ENCODE results near the gene GRK2.

The GRK2 gene

GRCh38 chr11:67301951-67302516 is 35.8 kb downstream of the GRK2 start:
- peak; percentile 87 for DNase-seq

DNA sequence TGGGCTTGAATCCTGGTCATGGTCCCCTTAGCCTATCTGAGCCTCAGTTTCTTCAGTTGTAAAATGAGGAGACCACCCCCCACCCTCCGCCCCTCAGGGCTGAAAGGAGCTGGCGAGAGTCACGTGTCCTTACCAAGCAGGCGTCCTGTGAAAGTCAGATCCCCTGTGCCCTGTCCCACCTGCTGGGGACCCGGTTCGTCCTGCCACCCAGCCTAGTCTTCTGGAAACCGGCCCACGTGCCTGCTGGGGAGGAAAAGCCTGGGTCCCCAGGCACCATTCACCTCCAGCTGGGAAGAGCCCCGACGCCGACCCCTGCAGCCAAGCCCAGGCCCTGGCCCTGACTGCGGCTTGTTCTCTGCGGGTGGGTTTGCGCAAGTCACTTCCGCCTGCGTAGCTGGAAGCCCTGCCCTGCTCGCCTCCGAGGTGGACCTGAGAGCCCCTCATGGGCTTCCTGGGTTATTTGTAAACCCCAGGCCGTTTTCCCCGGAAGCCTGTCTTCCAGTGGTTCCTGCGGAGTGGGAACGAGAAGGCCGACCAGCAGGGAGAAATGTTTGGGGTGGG is 36.4 kb downstream of the GRK2 start:
- DNase-seq, result peak; percentile 89

GRCh38 chr11:67303132-67303834 is 37.0 kb downstream of the GRK2 start, which contains the start of gene SSH3:
Gene SSH3 (plus strand): TSS chr11:67303530. CDS start chr11:67303626, 96 bp downstream.
- DNase-seq, result peak; percentile 96

DNA sequence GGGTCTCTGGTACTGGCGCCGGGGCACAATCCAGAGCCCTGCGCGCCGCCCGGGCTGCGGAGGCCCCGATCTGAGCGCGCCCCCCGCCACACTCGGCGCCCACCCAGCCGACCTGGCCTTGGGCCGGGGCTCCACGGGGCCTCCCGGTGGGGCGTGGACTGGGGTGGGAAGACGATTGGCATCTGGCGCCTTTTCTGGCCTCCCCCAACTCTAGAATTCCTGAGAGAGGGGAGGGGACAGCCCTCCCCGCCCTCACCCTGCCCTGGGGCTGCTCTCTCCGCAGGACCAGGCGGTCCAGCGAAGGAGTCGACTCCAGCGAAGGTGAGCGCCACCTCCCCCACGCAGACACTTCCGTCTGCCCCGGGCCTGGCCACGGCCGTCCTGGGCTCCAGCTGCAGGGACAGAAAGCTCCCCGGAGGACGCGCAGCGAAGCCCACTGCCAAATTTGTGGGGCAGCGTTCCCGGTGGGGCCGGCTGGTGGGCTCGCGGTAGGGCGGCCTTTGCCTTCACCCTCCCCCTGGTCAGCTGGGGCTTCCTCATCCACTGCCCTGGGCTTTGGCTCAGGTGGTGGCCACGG is 37.6 kb downstream of the GRK2 start:
- peak; percentile 77 for DNase-seq

GRCh38 chr11:67304511-67305113 is 38.3 kb downstream of the GRK2 start:
- DNase-seq, result peak; percentile 26

DNA sequence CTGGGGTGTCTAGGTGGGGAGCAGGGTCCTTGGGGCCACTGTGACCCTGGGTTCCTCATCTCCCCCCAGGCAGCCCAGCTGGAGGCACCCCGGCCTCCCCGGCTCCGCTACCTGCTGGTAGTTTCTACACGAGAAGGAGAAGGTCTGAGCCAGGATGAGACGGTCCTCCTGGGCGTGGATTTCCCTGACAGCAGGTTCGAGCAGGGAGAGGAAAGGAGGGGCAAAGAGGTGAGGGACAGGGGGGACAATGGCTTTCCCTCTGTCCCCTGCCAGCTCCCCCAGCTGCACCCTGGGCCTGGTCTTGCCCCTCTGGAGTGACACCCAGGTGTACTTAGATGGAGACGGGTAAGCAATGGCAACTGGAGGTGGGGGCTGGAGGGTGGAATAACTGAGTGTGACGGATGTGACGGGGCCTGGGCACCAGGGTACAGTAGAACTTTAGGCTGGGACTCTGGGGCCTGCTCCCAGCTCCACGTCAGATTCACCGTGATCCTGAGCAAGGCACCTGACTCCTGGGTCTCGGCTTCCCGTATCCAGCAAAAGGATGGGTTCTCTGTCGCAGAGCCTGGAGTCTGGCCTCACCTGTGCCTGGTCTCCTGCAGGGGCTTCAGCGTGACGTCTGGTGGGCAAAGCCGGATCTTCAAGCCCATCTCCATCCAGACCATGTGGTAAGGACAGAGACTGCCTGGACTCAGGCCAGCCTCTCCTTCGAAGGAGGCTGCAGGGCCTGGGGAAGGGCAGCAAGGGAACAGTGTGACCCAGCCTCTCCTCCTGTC is 40.7 kb downstream of the GRK2 start:
- DNase-seq, result no peak

DNA sequence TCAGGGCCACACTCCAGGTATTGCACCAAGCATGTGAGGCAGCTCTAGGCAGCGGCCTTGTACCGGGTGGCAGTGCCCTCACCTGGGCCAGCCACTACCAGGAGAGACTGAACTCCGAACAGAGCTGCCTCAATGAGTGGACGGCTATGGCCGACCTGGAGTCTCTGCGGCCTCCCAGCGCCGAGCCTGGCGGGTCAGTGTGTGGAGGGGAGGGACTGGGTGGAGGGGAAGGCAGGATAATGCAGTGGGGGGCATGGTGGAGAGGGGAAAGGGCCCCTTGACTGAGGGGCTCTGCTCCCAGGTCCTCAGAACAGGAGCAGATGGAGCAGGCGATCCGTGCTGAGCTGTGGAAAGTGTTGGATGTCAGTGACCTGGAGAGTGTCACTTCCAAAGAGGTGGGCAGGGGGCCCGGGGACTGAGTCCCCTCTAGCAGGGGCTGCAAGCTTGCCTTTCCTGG is 41.3 kb downstream of the GRK2 start:
- no peak for DNase-seq

DNA sequence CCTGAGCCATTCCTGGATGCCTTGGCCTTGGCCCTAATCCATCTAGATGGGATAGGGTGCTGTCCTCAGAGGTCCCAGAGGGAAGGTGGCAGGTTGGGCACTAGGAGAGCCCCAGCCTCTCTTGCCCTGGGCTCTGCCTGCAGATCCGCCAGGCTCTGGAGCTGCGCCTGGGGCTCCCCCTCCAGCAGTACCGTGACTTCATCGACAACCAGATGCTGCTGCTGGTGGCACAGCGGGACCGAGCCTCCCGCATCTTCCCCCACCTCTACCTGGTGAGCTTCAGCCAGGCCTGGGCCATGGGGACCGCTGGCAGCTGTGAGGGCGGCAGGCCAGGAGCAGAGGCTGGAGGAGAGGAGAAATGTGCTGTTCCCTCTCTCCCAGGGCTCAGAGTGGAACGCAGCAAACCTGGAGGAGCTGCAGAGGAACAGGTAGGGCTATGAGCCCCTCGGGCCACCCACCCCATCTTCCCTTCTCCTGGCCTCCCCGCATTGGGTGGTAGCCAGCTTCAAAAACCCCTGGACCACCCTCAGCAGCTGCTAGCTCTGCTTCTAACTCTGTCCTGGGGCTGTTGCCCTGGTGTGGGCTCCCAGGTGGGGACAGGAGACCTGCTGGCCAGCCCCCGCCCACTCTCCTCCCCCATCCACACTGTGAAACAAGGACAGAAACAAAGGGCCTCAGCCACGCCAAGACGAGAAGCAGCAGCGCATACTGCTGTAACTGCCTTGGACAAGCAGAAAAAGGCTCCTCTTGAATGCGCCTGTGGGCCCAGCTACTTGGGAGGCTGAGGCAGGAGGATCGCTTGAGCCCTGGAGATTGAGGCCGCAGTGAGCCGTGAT is 42.0 kb downstream of the GRK2 start:
- DNase-seq, result no peak

DNA sequence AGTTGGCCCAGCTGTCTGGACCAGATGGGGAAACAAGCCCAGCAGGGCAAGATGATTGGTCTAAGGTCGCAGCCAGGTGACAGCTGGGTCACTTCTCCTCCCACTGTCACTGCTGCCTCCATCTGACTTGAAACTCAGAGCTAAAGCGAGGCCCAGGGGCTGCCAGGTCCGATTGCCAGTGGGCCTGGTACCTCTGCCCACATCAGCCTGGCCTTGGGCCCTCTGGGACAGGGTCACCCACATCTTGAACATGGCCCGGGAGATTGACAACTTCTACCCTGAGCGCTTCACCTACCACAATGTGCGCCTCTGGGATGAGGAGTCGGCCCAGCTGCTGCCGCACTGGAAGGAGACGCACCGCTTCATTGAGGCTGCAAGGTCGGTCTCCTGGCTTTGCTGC is 42.9 kb downstream of the GRK2 start:
- no peak for DNase-seq

GRCh38 chr11:67309661-67310061 is 43.4 kb downstream of the GRK2 start:
- DNase-seq, result no peak

DNA sequence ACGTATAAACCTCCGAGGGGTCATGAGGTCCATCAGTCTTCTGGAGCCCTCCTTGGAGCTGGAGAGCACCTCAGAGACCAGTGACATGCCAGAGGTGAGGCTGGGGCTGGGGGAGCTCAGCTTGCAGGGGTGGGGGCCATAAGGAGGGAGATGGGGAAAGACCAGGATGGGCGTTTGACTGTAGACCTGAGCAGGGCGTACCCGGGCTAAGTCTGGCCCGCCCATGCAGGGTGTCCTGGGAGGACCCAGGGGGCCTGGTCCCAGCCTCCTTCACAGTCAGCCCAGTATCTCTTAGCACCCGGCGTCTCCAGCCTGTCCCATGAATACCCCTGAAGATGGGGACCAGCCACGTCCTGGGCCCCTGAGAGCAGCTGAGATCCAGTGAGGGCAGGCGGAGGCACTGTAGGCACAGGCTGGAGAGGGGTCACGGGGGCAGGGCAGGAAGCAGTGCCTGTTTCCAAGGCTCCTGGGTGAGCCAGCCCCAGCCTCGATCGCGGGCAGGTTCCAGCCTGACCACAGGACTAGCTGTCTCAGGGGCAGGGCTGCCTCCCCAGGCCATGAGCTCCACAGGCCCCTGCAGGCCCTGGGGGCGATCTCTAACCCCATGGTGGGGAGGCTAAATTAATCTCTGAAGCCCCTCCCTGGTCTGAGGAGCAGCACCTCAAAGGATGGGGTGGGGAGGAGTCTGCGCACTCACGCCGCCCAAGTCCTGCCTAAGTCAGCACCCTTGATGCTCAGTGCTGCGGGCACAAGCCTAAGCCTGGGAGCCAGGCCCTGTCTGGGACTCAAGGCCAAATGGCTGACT is 44.2 kb downstream of the GRK2 start:
- no peak for DNase-seq

GRCh38 chr11:67311051-67311555 is 44.8 kb downstream of the GRK2 start:
- DNase-seq, result no peak

DNA sequence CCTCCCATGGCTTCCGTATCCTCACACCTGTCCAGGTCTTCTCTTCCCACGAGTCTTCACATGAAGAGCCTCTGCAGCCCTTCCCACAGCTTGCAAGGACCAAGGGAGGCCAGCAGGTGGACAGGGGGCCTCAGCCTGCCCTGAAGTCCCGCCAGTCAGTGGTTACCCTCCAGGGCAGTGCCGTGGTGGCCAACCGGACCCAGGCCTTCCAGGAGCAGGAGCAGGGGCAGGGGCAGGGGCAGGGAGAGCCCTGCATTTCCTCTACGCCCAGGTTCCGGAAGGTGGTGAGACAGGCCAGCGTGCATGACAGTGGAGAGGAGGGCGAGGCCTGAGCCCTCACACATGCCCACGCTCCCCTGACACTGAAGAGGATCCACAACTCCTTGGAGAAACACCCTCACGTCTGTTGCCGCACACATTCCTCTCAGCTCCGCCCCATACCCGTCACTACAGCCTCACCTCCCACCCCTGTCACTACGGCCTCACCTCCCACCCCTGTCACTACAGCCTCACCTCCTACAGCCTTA is 45.3 kb downstream of the GRK2 start:
- DNase-seq, result no peak

- no peak for DNase-seq
Measured at GRCh38 chr11:67312187-67313021, 46.1 kb downstream of the GRK2 start.

DNA sequence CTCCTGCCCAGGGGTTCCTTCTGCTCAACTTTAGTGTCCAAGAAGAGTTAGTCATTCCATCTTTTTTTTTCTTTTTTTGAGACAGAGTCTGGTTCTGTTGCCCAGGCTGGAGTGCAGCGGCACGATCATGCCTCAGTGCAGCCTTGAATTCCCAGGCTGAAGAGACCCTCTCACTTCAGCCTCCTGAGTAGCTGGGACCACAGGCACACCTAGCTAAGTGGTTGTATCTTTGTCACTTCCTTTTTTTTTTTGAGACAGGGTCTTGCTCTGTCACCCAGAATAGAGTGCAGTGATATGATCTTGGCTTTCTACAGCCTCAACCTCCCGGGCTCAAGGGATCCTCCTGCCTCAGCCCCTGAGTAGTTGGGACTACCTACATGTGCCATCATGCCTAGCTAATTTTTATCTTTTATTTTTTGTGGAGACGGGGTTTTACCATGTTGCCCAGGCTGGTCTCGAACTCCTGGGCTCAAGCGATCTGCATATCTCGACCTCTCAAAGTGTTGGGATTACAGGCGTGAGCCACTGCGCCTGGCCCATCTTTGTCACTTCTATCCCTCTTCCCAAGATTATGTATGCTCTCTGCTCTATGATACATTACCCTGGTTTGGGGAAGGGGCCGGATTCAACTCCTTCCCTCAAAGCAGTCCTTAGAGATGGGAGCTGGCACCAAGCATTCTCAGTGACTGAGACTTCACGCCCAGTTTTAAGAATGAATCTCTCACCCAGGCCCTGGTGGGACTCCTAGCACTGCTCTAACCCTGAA is 47.0 kb downstream of the GRK2 start:
- no peak for DNase-seq

GRCh38 chr11:67314218-67314617 is 47.9 kb downstream of the GRK2 start:
- DNase-seq, result no peak

DNA sequence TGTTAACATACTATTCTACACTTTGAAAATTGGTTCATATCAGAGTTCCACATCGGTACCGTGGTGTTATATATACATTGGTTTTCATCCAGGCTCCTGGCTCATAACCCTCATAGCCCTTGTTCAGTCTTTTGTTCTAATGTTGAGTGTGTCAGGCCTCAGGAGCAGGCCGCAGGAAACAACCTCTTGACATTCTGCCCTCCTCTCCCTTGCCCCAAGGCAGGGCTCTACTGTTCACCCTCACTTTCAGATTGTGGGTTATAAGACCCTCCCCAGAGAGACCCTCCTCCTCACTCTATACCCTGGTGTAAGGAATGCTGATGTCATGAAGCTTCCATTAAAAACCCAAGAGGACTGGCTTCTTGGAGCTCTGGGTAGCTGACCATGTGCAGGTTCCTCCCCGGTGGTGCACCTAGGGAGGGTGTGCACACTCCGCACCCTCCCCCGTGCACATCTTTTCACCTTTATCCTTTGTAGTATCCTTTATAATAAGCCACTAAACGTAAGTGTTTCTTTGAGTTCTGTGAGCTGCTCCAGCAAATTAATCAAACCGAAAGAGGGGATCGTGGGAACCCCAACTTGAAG is 49.1 kb downstream of the GRK2 start:
- no peak for DNase-seq

DNA sequence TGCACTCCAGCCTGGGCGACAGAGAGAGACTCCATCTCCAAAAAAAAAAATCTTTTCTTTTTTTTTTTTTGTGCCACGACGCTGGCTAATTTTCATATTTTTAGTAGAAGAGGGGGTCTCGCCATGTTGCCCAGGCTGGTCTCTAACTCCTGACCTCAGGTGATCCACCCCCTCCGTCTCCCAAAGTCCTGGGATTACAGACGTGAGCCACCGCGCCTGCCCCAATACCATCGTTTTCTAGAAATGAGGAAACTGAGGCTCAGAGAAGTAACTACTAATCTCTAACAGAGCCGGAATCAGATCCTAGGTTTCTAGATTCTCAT is 50.6 kb downstream of the GRK2 start:
- DNase-seq, result no peak
